GM12864 (cell line): Measurements from ENCODE around the gene ALKBH2.

Source experiments
- DNase-seq: peaks from one replicate; pipeline ENCODE4 v3.0.0-alpha.2; 2011; ENCODE audit warnings: low read depth
- H3K4me3 ChIP-seq: 2 replicates; pipeline ENCODE4 v1.5.1; 2011; ENCODE audit warnings: mild to moderate bottlenecking, low read depth, low read length, control low read depth
- TF ChIP-seq, protein P1 (sequence below): IDR thresholded peaks from 2 replicates; pipeline ENCODE4 v1.5.1; 2011; ENCODE audit warnings: low read depth, mild to moderate bottlenecking, moderate library complexity, low read length, control low read depth, inconsistent platforms; ENCODE audit errors: missing control alignments

The ALKBH2 gene

DNA sequence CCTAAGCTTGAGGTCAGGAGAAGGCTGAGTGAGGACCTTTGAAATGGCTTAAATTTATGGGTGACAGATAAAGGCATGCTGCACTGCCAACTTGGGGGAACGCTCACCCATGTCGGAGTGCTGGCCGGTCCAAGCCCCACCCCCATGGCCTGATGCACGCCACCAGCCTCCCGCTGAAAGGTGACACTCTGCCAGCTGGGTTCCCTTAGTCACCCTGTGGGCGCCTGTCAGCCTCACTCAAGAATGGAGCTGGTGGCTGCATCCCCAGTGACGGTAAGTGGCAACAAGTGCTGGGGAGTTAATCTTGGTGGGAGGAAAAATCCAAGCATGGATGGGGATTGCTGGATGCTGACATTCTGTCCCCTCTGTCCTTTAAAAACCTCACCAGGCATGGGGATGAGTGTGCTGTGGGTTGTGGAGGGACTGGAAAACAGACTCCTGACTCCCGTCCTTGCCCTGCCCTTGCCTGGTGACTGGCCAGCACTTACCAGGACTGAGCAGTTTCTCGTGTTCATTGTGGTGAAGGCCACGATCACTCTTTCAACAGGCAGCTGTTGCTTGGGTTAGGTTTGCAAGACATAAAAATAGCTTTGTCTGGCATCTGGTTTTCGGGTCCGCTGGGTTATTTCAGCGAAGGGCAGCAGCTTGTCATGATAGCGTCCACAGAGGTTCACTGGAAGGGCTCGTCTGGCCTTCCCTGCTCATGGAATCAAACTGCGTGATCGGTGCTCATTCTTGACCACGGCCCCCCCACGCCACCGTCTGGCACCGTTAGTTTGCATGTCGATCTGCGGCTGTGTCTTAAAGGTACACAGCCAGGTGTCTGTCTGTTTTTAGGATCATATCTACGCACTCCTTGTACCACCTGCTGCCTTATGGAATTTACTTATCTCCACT is 38.1 kb upstream of the ALKBH2 start:
- H3K4me3 ChIP-seq, result no peak overlapping the region
- no peak for DNase-seq
- TF ChIP-seq, protein P1, sequence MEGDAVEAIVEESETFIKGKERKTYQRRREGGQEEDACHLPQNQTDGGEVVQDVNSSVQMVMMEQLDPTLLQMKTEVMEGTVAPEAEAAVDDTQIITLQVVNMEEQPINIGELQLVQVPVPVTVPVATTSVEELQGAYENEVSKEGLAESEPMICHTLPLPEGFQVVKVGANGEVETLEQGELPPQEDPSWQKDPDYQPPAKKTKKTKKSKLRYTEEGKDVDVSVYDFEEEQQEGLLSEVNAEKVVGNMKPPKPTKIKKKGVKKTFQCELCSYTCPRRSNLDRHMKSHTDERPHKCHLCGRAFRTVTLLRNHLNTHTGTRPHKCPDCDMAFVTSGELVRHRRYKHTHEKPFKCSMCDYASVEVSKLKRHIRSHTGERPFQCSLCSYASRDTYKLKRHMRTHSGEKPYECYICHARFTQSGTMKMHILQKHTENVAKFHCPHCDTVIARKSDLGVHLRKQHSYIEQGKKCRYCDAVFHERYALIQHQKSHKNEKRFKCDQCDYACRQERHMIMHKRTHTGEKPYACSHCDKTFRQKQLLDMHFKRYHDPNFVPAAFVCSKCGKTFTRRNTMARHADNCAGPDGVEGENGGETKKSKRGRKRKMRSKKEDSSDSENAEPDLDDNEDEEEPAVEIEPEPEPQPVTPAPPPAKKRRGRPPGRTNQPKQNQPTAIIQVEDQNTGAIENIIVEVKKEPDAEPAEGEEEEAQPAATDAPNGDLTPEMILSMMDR, result no peak

DNA sequence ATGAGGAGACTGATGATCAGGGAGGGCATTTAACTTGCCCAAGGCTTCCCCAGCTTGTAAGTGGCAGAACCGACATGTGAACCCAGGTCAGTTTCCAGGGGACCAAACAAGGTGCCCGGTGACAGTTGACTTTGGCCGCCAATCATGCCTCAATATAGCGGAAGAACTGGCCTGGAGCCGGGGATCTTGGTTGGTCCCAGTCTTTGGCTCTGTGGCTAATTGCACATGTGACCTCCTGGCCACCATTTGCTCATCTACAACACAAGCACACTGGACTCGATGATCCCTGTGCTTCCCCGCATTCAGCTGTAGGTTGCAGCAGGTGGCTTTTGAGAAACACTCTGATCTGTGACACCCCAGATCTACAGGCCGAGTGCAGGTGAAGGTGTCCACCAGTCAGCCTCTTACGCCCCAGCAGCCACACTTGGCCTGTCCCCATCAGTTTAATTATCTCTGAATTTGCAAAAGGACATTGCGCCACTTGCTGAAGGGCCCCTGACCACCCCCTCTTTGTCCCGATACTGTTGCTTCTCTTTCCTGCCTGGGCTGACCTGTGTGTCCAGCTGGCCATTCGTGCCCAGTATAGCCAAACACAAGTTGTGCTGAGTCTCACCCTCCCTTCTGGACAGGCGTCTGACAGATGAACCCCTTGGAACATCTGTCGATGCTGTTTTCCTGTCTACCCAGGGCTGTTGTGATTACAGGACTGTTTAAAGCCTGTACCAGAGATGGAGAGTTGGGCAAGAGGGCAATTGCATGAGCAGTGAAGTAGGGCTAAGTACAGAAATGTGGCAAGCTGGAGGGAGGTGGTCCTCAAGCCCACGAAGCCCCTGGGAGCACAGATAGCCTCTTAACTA is 37.3 kb upstream of the ALKBH2 start:
- H3K4me3 ChIP-seq, result no peak overlapping the region
- no peak for DNase-seq
- TF ChIP-seq, protein P1, result no peak

DNA sequence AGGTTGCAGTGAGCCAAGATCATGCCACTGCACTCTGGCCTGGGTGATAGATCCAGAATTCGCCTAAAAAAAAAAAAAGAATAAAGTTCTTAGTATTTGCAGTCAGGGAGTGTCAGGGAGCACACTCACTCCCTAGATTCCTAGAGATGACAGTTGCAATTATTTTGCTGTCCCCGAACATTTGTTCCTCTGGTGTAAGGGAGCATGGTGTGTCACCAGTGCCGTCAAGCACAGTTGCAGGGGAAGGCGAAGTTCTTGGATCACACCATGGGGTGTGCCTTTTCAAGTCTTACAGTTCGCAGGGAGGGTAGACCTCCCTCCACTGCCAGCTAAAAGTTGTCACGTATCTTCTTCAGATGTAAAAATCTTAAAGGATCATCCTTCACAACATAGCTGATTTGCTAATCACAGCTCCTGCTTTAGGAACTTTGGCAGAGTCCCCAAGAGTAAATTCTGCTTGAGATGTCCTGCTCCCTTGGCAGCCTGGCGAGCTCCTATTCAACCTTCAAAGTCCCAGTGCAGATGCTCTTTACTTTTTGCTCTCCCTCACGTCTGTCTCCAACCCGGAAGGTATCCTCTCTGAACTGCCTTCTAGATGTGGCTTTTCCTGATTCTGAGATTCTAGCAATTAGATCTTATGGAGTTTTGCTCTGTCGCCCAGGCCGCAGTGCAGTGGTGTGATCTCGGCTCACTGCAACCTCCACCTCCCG is 34.4 kb upstream of the ALKBH2 start:
- no peak overlapping the region for H3K4me3 ChIP-seq
- no peak for DNase-seq
- TF ChIP-seq, protein P1, result no peak

DNA sequence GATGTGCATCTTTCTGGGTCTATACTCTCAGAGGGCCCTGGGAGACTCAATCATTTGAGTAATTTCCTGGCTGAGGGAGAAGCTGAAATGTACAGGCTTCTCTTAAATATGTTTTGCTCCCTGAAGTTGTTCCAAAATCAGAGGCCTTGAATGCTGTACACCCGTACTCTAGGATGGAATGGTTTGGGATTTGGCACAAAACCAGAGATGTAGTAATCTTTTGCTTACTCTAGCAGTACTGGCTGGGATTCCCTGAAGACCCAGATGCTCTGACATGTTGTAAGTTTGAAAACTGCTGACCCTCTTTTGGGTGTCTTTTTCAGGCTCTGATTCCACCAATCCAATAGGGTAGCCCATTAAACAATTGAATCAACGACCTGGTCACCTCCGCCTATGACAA is 33.5 kb upstream of the ALKBH2 start:
- no peak for DNase-seq
- no peak overlapping the region for H3K4me3 ChIP-seq
- TF ChIP-seq, protein P1, result no peak

DNA sequence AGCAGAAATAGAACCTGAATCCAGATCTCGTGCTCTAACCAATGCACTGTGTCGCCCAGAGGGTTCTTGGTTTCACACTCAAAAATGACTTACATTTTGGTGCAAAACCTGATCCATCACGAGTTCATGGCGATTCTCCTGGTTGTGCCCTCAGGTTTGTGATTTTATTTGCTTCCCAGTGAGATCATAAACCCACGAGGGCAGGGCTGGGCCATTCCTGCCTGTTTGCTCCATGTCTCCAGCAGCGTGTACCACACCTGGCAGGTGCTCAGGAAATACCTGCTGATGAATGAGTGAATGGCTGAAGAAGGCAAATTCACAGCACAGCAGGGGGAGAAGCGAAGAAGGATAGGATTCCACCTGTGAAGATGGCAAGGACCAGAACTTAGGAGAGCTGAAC is 32.5 kb upstream of the ALKBH2 start:
- no peak overlapping the region for H3K4me3 ChIP-seq
- DNase-seq, result no peak
- TF ChIP-seq, protein P1, result no peak

DNA sequence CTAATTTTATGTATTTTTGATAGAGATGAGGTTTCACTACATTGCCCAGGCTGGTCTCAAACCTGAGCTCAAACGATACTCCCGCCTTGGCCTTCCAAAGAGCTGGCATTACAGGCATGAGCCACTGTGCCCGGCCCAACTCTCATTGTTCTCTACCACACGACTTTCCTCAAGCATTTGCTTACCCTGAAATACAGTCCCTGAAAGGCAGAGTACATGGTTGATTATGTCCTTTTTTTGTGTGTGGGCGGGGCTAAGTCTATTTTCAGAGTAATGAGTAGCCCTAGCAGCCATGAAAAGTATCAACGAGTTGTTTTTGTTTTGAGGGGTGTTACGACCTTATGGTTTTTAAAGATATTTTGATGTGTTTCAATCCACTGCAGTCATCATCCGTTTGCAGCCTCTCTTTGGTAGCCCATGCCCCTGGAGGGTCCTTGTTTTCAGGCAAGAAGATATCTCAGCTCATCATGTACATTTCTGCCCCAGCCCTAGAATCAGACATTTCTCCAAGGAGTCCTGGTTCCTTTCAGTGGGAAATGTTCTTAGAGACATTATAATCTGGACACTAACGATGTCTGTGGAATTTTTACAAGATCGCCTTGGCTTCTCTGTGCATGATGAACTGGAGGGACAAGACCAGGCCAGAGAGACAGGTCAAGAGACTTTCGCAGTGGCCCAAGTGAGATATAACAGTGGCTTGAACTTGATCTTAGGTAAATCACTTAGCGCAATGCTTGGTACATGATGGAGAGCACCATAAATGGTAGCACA is 31.8 kb upstream of the ALKBH2 start:
- no peak overlapping the region for H3K4me3 ChIP-seq
- DNase-seq, result no peak
- TF ChIP-seq, protein P1, result no peak
